ENCODE results near the gene STMP1. TPM values are rescaled to one million over a fixed set of nuclear protein-coding genes. Genes with fewer than 3 reads are reported as not detected.

The STMP1 gene
- polyA plus RNA-seq, 1 donor (not counting 4 experiments of a cell fraction or from before 2014, with no cell fraction given) = 30.5 TPM

GRCh38 chr7:135620447-135620846 is 41.9 kb upstream of the STMP1 start:
- no peaks in the 10 kb centered on the region for H3K9me1 ChIP-seq (ENCODE audit: control insufficient read depth, extremely low read depth, insufficient read depth, low read length)
- H3K79me2 ChIP-seq (ENCODE audit: control insufficient read depth, insufficient read depth, low read length) = no peaks in the 10 kb centered on the region
- H4K20me1 ChIP-seq (ENCODE audit: control insufficient read depth, extremely low read depth, insufficient read depth, low read length) = no peaks in the 10 kb centered on the region
- H3K4me2 ChIP-seq (ENCODE audit: control insufficient read depth, extremely low read depth, insufficient read depth, low read depth, low read length) = no peak overlapping the region
- peaks cover 5% of the 10 kb centered on the region for H3K4me1 ChIP-seq (ENCODE audit: control insufficient read depth, extremely low read depth, insufficient read depth, low read length)
- FAIRE-seq = no peak
- dilution Hi-C loops (cut with MboI; ENCODE audit: extremely low pct_ligation_motif_present, low sequenced_read_pairs) = no loop called here
- H3K9ac ChIP-seq (ENCODE audit: control insufficient read depth, extremely low read depth, insufficient read depth, low read length) = no peak overlapping the region
- H3K27me3 ChIP-seq (ENCODE audit: control insufficient read depth, extremely low read depth, insufficient read depth, low read length) = no peaks in the 10 kb centered on the region
- H3K4me3 ChIP-seq (ENCODE audit: control insufficient read depth in 2 of 3, extremely low read depth in 1 of 3, insufficient read depth in 2 of 3, low read depth in 1 of 3, low read length in 3 of 3) = no peak overlapping the region
- DNase-seq (ENCODE audit: low read depth, low spot score) = no peak
- H3K27ac ChIP-seq (ENCODE audit: control insufficient read depth, insufficient read depth, low read length) = no peak overlapping the region
- H2AFZ ChIP-seq (ENCODE audit: control insufficient read depth, low read length) = no peak overlapping the region
- no peaks in the 10 kb centered on the region for H3K9me3 ChIP-seq (ENCODE audit: control insufficient read depth, low read depth, low read length)
- TF ChIP-seq EZH2 (IDR thresholded peaks at IDR 0.05; ENCODE audit: low read length) (no peak), CTCF (optimal IDR thresholded peaks at IDR 0.05 in 1 of 3, IDR thresholded peaks at IDR 0.05 in 1 of 3, conservative IDR thresholded peaks at IDR 0.05 in 1 of 3; ENCODE audit: extremely low read depth in 1 of 3, insufficient read depth in 2 of 3, low read length in 3 of 3) (no peak)
- H3K36me3 ChIP-seq (ENCODE audit: control insufficient read depth in 2 of 2, extremely low read depth in 1 of 2, insufficient read depth in 2 of 2, low read length in 2 of 2) = peaks cover 7 to 24% of the 10 kb centered on the region in 2 experiments

- H3K9me3 ChIP-seq (ENCODE audit: control insufficient read depth, low read depth, low read length) = no peaks in the 10 kb centered on the region
- FAIRE-seq (peak; percentile 56), DNase-seq (ENCODE audit: low read depth, low spot score) (peak; percentile 17)
- no peaks in the 10 kb centered on the region for H3K27me3 ChIP-seq (ENCODE audit: control insufficient read depth, extremely low read depth, insufficient read depth, low read length)
- H3K4me1 ChIP-seq (ENCODE audit: control insufficient read depth, extremely low read depth, insufficient read depth, low read length) = peaks cover 5% of the 10 kb centered on the region
- H3K36me3 ChIP-seq (ENCODE audit: control insufficient read depth in 2 of 2, extremely low read depth in 1 of 2, insufficient read depth in 2 of 2, low read length in 2 of 2) = peaks cover 7 to 29% of the 10 kb centered on the region in 2 experiments
- H2AFZ ChIP-seq (ENCODE audit: control insufficient read depth, low read length) = no peak overlapping the region
- TF ChIP-seq EZH2 (IDR thresholded peaks at IDR 0.05; ENCODE audit: low read length) (no peak), CTCF (optimal IDR thresholded peaks at IDR 0.05 in 1 of 3, IDR thresholded peaks at IDR 0.05 in 1 of 3, conservative IDR thresholded peaks at IDR 0.05 in 1 of 3; ENCODE audit: extremely low read depth in 1 of 3, insufficient read depth in 2 of 3, low read length in 3 of 3) (peak in 2 of 3 experiments; percentile 63 to 72)
- no peaks in the 10 kb centered on the region for H3K79me2 ChIP-seq (ENCODE audit: control insufficient read depth, insufficient read depth, low read length)
- dilution Hi-C loops (cut with MboI; ENCODE audit: extremely low pct_ligation_motif_present, low sequenced_read_pairs) = no loop called here
- no peak overlapping the region for H3K4me3 ChIP-seq (ENCODE audit: control insufficient read depth in 2 of 3, extremely low read depth in 1 of 3, insufficient read depth in 2 of 3, low read depth in 1 of 3, low read length in 3 of 3)
- H3K9ac ChIP-seq (ENCODE audit: control insufficient read depth, extremely low read depth, insufficient read depth, low read length) = no peak overlapping the region
- H3K9me1 ChIP-seq (ENCODE audit: control insufficient read depth, extremely low read depth, insufficient read depth, low read length) = no peaks in the 10 kb centered on the region
- H3K27ac ChIP-seq (ENCODE audit: control insufficient read depth, insufficient read depth, low read length) = no peak overlapping the region
- no peak overlapping the region for H3K4me2 ChIP-seq (ENCODE audit: control insufficient read depth, extremely low read depth, insufficient read depth, low read depth, low read length)
- H4K20me1 ChIP-seq (ENCODE audit: control insufficient read depth, extremely low read depth, insufficient read depth, low read length) = no peaks in the 10 kb centered on the region
Measured at GRCh38 chr7:135620980-135621850, 41.1 kb upstream of the STMP1 start.

Data from keratinocyte (primary cell).